Glomerular visceral epithelial cell (primary cell): Measurements from ENCODE around the gene NELL1.
"Not testable (repeated sequence)": the region's sequence is repeated elsewhere in the genome, so short reads cannot be mapped to it uniquely, and the experiment has no call there.

Experiments used
- DNase-seq: peaks from one replicate; pipeline ENCODE4 v3.0.0-alpha.2; 2016; ENCODE audit errors: extremely low spot score

NELL1 gene

GRCh38 chr11:20762980-20763379 is 93.6 kb downstream of the NELL1 start:
- DNase-seq: no peak

GRCh38 chr11:20770414-20770946 is 101.1 kb downstream of the NELL1 start:
- no peak for DNase-seq

GRCh38 chr11:20771026-20771425 is 101.6 kb downstream of the NELL1 start:
- DNase-seq: no peak

- DNase-seq: no peak
These were observed 102.3 kb downstream of the NELL1 start for GRCh38 chr11:20771681-20772080.

- DNase-seq: no peak
These were observed 105.9 kb downstream of the NELL1 start for GRCh38 chr11:20775331-20775730.

GRCh38 chr11:20782775-20783174 is 113.4 kb downstream of the NELL1 start:
- no peak for DNase-seq

GRCh38 chr11:20783220-20783619 is 113.8 kb downstream of the NELL1 start:
- no peak for DNase-seq

- no peak for DNase-seq
These were observed 121.2 kb downstream of the NELL1 start for GRCh38 chr11:20790622-20791021.

- DNase-seq: no peak
These were observed 125.6 kb downstream of the NELL1 start for GRCh38 chr11:20795005-20795404.

- no peak for DNase-seq
These were observed 138.9 kb downstream of the NELL1 start for GRCh38 chr11:20808328-20808727.

GRCh38 chr11:20821046-20821445 is 151.7 kb downstream of the NELL1 start:
- DNase-seq: no peak

GRCh38 chr11:20821470-20821869 is 152.1 kb downstream of the NELL1 start:
- DNase-seq: no peak

- no peak for DNase-seq
These were observed 155.4 kb downstream of the NELL1 start for GRCh38 chr11:20824773-20825172.

- no peak for DNase-seq
These were observed 166.2 kb downstream of the NELL1 start for GRCh38 chr11:20835561-20835960.

- DNase-seq: no peak
These were observed 169.8 kb downstream of the NELL1 start for GRCh38 chr11:20839231-20839630.

GRCh38 chr11:20840341-20840740 is 171.0 kb downstream of the NELL1 start:
- DNase-seq: no peak

GRCh38 chr11:20844216-20844615 is 174.8 kb downstream of the NELL1 start:
- DNase-seq: no peak

GRCh38 chr11:20844630-20845029 is 175.2 kb downstream of the NELL1 start:
- no peak for DNase-seq

- no peak for DNase-seq
These were observed 185.0 kb downstream of the NELL1 start for GRCh38 chr11:20854215-20854955.

GRCh38 chr11:20861322-20861721 is 191.9 kb downstream of the NELL1 start:
- no peak for DNase-seq

- DNase-seq: not testable (repeated sequence)
These were observed 192.9 kb downstream of the NELL1 start for GRCh38 chr11:20862263-20862662.

GRCh38 chr11:20864628-20865027 is 195.2 kb downstream of the NELL1 start:
- no peak for DNase-seq

GRCh38 chr11:20865161-20865560 is 195.8 kb downstream of the NELL1 start:
- no peak for DNase-seq

GRCh38 chr11:20869123-20869522 is 199.7 kb downstream of the NELL1 start:
- no peak for DNase-seq
